Neural progenitor cell (in vitro differentiated cells): ENCODE results near the gene NAA25.

Source experiments
- EZH2 ChIP-seq: fragments of 200-600 bp; sonication (generic); IDR thresholded peaks from 2 replicates; pipeline ENCODE4 v1.6.1; 2017; ENCODE audit warnings: antibody characterized with exemption, mild to moderate bottlenecking, moderate library complexity
- TF ChIP-seq, protein P1 (sequence below): fragments of 200-600 bp; sonication (generic); IDR thresholded peaks from 2 replicates; pipeline ENCODE4 v1.5.1; 2017; ENCODE audit warnings: antibody characterized with exemption, mild to moderate bottlenecking

DNA sequence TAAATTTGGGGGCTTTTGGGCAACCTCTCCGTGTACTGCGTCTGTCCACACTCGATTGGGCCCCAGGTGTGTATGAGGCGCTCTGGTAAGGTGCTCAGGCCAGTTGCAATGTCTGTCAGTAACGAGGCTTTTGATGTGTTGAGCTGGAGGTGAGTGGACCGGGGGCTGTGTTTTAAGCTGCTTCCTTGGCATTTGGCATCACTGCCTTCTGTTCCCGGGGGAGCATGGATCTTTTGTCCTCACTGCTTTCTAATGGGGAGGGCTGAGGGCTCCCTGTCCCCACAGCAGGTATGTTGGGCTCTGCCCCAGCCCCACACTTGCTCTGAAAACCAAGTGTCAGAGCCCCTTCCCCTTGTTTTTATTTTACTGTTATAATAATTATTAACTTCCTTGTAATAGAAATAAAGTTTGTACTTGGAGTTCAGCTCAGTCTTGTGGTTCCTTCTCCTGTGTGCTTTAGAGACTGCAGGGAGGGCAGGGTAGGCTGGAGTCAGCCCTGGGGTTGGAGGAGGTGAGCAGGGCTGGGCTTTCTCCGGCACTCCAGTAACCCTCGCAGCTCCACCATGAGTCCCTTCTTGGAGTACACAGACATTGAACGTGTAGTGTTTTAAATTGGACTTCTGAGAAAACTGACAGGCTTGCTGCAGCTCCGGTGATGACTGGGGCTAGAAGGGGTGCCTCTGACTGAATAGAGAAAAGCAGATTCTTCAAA is 44.8 kb upstream of the NAA25 start:
- TF ChIP-seq, protein P1, sequence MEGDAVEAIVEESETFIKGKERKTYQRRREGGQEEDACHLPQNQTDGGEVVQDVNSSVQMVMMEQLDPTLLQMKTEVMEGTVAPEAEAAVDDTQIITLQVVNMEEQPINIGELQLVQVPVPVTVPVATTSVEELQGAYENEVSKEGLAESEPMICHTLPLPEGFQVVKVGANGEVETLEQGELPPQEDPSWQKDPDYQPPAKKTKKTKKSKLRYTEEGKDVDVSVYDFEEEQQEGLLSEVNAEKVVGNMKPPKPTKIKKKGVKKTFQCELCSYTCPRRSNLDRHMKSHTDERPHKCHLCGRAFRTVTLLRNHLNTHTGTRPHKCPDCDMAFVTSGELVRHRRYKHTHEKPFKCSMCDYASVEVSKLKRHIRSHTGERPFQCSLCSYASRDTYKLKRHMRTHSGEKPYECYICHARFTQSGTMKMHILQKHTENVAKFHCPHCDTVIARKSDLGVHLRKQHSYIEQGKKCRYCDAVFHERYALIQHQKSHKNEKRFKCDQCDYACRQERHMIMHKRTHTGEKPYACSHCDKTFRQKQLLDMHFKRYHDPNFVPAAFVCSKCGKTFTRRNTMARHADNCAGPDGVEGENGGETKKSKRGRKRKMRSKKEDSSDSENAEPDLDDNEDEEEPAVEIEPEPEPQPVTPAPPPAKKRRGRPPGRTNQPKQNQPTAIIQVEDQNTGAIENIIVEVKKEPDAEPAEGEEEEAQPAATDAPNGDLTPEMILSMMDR, result no peak
- TF ChIP-seq EZH2, result no peak
